A549 (cell line): Measurements from ENCODE around the gene TCTA.

Experiments used
- EP300 ChIP-seq, 2 experiments: fragments of >200 bp; sonication (Bioruptor Twin); formaldehyde crosslinking; IDR thresholded peaks; 2 replicates in 1 of 2; 3 replicates in 1 of 2; pipeline ENCODE4 v1.6.1; 2016 to 2017
- MYC ChIP-seq: IDR thresholded peaks from 2 replicates; pipeline ENCODE4 v1.6.1; 2012; ENCODE audit warnings: mild to moderate bottlenecking, inconsistent platforms, low read length, improper control_type of control experiment, borderline replicate concordance
- RAD21 ChIP-seq, 2 experiments: fragments of >200 bp in 1 of 2; sonication (Bioruptor Twin) in 1 of 2; formaldehyde crosslinking in 1 of 2; IDR thresholded peaks in 1 of 2; conservative IDR thresholded peaks in 1 of 2; 2 replicates in 1 of 2; 3 replicates in 1 of 2; pipeline ENCODE4 v1.6.1; 2012 to 2018; ENCODE audit warnings: inconsistent platforms in 1 of 2
- RCOR1 ChIP-seq: fragments of 150-350 bp; IDR thresholded peaks from 2 replicates; pipeline ENCODE4 v1.6.1; 2014; ENCODE audit warnings: antibody characterized with exemption, low read length, low read depth
- TF ChIP-seq, protein P1 (sequence below): fragments of >200 bp; sonication (Bioruptor Twin); formaldehyde crosslinking; IDR thresholded peaks from 3 replicates; pipeline ENCODE4 v1.5.1; 2016
- TF ChIP-seq, protein P2 (sequence below): fragments of 450-650 bp; IDR thresholded peaks from 2 replicates; pipeline ENCODE4 v1.6.1; 2014; ENCODE audit warnings: antibody characterized with exemption

DNA sequence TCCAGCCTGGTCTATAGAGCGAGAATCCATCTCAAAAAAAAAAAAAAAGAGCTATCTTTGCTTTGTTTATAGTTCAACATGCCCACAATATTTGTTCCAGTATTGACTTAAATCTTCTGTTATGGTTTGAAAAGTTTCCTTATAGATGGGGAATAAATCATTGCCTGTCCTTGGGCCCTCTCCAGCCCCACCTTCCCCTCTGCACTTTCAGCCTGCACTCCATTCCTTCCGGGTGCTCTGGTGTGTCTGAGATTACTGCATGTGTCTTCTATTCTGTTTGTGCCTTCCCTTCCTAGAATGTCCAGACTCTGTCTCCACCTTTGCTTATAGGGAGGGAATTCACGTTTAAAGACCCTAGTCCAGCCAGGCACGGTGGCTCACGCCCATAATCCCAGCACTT lies 28.8 kb upstream of the TCTA start:
- TF ChIP-seq RAD21 (conservative IDR thresholded peaks at IDR 0.05 in 1 of 2, IDR thresholded peaks at IDR 0.05 in 1 of 2) = no peak
- TF ChIP-seq, protein P1, sequence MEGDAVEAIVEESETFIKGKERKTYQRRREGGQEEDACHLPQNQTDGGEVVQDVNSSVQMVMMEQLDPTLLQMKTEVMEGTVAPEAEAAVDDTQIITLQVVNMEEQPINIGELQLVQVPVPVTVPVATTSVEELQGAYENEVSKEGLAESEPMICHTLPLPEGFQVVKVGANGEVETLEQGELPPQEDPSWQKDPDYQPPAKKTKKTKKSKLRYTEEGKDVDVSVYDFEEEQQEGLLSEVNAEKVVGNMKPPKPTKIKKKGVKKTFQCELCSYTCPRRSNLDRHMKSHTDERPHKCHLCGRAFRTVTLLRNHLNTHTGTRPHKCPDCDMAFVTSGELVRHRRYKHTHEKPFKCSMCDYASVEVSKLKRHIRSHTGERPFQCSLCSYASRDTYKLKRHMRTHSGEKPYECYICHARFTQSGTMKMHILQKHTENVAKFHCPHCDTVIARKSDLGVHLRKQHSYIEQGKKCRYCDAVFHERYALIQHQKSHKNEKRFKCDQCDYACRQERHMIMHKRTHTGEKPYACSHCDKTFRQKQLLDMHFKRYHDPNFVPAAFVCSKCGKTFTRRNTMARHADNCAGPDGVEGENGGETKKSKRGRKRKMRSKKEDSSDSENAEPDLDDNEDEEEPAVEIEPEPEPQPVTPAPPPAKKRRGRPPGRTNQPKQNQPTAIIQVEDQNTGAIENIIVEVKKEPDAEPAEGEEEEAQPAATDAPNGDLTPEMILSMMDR = no peak
- TF ChIP-seq, protein P2, sequence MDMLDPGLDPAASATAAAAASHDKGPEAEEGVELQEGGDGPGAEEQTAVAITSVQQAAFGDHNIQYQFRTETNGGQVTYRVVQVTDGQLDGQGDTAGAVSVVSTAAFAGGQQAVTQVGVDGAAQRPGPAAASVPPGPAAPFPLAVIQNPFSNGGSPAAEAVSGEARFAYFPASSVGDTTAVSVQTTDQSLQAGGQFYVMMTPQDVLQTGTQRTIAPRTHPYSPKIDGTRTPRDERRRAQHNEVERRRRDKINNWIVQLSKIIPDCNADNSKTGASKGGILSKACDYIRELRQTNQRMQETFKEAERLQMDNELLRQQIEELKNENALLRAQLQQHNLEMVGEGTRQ = no peak
- TF ChIP-seq EP300 (IDR thresholded peaks at IDR 0.05) = no peak
- TF ChIP-seq RCOR1 = no peak
- TF ChIP-seq MYC = no peak
